Stimulated activated CD4-positive, alpha-beta T cell treated with anti-CD3 and anti-CD28 coated beads, Interleukin-2, amount 100 ng/mL, for 24 hours (primary cell): ENCODE data around the gene RAN.
"Not testable (repeated sequence)": the region's sequence is repeated elsewhere in the genome, so short reads cannot be mapped to it uniquely, and the experiment has no call there.

Experiments
- DNase-seq, 2 donors: peaks; one replicate each; pipeline ENCODE4 v3.0.0-alpha.2; 2020

The RAN gene

DNA sequence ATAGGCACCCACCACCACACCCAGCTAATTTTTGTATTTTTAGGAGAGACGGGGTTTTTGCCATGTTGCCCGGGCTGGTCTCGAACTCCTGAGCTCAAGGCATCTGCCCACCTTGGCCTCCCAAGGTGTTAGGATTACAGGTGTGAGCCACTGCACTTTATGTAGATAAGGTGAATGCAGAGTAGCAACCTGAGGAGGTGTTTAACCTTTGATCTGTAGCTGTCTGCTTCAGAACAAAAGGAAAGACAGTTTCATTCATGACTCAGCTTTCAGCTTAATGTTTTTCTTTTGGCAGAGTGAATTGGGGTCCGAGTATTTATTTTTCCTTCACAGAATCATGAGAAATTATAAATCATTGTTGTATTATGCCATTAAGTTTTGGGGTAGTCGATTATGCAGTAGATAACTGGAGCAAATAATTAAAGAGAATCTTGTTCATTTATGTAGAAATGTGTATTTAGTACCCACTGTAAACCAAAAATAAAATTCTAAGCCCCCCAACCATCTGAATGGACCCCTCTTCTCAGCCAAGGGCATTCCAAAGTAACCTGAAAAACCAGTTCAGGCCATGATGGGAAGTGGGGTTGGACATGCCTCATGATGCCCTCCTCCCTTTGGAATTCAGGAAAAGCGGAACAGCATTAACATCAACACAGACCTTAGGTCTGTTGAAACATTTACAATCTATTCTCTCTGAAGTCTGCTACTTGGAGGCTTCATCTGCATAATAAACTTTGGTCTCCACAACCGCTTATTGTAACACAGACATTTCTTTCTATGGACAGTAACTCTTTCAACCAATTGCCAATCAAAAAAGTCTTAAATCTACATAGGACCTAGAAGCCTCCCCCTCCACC, 22.1 kb upstream of the RAN start:
- no peak for DNase-seq

- no peak for DNase-seq
Observed at GRCh38 chr12:130850418-130851021, 21.3 kb upstream of the RAN start.

DNA sequence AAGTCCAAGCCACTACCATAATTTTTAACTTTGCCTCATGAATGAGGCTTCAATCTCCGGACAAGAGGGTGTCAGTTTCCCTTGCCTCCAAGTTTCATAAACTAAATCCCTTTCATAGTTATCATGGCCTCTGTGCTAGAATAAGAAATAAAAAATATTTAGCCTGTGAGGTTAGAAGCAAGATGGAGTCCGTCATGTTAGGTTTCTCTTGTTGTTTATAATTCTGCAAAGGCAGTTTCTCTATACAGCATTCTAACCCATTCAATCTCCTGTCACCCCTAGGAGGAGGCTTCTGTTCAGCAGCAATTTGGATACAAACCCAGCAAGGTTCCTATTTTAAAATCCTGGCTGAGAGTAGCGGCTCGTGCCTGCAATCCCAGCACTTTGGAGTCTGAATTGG, 15.8 kb upstream of the RAN start:
- no peak for DNase-seq

DNA sequence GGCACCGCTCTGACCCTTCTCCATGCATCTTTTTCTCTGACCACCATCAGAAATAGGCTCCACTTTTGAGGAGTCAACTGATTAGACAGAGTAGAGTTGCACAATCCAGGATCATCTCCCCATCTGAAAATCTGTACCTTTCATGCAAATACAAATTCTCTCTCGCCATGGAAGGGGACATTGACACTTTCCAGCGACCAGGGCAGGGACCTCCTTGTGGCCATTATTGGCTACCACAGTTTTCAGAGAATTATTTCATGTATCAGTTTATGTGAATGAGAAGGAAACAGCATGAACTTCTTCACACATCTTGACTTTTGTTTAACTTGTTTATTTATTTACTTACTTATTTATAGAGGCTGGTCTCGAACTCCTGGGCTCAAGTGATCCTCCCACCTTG, 13.8 kb upstream of the RAN start:
- no peak for DNase-seq

GRCh38 chr12:130859161-130859560, 12.7 kb upstream of the RAN start:
- no peak for DNase-seq

GRCh38 chr12:130860311-130860710, 11.6 kb upstream of the RAN start:
- no peak for DNase-seq

GRCh38 chr12:130862161-130862560, 9.7 kb upstream of the RAN start:
- DNase-seq, result no peak

DNA sequence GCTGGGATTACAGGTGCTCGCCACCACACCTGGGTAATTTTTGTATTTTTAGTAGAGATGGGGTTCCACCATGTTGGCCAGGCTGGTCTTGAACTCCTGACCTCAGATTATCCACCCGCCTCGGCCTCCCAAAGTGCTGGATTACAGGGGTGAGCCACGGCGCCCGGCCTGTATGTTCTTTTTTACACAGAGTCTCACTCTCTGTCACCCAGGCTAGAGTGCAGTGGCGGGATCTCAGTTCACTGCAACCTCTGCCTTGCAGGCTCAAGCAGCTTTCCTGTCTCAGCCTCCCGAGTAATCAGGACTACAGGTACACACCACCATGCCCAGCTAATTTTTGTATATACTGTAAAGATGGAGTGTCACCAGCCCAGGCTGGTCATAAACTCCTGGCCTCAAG, 9.1 kb upstream of the RAN start:
- DNase-seq, result not testable (repeated sequence)

GRCh38 chr12:130863298-130863697, 8.6 kb upstream of the RAN start:
- no peak for DNase-seq

DNA sequence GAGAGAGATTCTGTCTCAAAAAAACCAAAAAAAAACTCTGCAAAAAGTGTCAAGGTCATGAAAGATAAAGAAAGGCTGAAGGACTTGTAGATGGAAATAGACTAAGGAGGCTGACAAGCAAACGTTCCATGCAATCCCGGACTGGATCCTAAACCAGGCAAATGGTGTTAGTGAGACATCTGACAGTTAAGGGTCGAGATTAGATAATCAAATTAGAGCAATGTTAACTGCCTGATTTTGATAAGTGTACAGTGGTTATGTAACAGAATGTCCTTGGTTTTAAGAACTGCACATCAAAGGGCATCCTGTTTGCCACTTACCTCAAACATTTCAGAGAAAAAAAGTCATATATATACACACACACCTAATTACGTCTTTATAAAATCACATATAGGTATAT, 3.5 kb upstream of the RAN start:
- no peak for DNase-seq

- DNase-seq, result peak; percentile 70 to 71
Observed at GRCh38 chr12:130870442-130871285, 1.2 kb upstream of the RAN start.

- peak; percentile 48 to 54 for DNase-seq
Observed at GRCh38 chr12:130872179-130873096, 572 bp downstream of the RAN start.

- DNase-seq, result no peak
Observed at GRCh38 chr12:130873106-130873795, 1.4 kb downstream of the RAN start.

GRCh38 chr12:130873825-130874224, 2.0 kb downstream of the RAN start:
- DNase-seq, result no peak

DNA sequence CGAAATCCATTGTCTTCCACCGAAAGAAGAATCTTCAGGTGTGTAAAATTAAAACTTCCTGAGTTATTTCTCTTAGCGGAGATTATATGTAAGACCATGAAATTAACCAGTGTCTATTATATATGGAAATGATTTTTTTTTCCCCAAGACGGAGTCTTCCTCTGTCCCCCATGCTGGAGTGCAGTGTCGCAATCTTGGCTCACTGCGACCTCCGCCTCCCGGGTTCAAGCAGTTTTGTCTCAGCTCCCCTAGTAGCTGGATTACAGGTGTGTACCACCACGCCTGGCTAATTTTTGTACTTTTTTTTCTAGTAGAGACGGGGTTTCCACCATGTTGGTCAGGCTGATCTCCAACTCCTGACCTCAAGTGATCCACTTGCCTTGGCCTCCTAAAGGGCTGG, 2.8 kb downstream of the RAN start:
- DNase-seq, result no peak

- no peak for DNase-seq
Observed at GRCh38 chr12:130875193-130875592, 3.3 kb downstream of the RAN start.

DNA sequence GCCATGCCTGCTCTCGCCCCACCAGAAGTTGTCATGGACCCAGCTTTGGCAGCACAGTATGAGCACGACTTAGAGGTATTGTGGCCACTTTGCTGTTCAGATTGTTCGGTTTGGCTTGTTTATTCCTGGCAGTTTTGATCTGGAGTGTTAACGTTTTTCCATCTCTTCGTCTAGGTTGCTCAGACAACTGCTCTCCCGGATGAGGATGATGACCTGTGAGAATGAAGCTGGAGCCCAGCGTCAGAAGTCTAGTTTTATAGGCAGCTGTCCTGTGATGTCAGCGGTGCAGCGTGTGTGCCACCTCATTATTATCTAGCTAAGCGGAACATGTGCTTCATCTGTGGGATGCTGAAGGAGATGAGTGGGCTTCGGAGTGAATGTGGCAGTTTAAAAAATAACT, 3.8 kb downstream of the RAN start:
- not testable (repeated sequence) for DNase-seq

DNA sequence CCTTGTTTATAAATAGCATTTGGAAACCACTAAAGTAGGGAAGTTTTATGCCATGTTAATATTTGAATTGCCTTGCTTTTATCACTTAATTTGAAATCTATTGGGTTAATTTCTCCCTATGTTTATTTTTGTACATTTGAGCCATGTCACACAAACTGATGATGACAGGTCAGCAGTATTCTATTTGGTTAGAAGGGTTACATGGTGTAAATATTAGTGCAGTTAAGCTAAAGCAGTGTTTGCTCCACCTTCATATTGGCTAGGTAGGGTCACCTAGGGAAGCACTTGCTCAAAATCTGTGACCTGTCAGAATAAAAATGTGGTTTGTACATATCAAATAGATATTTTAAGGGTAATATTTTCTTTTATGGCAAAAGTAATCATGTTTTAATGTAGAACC, 4.4 kb downstream of the RAN start:
- no peak for DNase-seq

DNA sequence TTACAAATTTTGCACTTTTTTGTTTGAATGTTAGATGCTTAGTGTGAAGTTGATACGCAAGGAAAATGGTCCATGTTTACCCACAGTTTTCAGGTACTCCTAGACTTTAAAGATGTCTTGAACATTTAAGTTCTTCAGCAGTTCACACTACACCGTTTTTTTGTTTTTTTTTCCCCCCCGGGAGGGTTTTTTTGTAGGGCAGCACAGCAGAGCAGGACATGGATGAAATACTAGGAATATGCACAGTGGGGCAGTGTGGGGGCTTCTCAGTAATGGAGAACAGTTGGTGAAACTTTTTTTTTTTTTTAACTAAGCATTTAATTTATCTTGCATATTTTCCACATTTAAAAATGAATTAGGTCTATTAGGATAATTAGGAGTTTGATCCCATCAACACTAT, 4.9 kb downstream of the RAN start:
- DNase-seq, result no peak

DNA sequence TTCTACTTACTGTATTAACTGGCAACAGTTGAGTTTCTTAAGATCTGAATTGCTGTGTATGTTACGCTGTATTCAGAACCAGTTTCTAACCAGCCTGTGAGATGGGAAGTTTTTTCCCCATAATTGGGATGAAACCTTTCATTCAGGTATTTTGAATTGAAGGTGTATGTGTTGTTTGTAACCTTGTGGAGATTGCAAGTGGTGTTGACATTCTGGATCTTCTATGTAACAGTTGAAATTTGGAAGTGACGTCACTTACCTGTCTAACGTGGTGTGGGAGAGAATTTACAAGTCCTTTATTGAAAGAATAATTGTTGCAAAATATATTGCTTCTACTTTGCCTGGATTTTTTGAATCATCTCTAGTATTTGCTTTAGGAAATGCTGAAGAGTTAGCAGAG, 5.5 kb downstream of the RAN start:
- DNase-seq, result no peak

- DNase-seq, result no peak
Observed at GRCh38 chr12:130878193-130879185, 6.6 kb downstream of the RAN start.
